Measurements from ENCODE around the gene HBEGF. TPM values are rescaled to one million over a fixed set of nuclear protein-coding genes. Genes with fewer than 3 reads are reported as not detected.

HBEGF gene
- total RNA-seq, 4 donors from 2014 or later, result 5.8 to 13.0 (median 12.6) TPM

DNA sequence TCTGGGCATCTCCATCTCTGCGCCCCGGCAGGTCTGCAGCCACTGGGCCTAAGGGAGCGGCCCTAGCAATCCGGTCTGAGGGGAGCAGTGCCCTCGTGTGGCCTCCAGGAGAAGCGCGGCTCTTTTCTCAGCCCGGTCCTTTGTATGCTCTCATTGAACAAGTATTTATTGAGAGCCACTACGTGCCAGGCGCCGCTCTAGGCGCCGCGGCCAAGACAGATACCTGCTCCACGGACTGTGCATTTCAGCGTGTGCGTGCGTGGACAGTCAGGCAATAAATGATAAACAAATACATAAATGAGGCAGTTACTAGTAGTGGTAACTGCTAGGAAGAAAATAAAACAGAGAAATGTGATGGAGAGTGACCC is 11.3 kb upstream of the HBEGF start:
- WGBS, 2 donors, result 1% methylated on average over 18 of the region's 18 CpGs
- peaks cover 0 to 10% of the 10 kb centered on the region in 2 donors for H3K4me1 ChIP-seq
- intact Hi-C loops (cut with DNase I), result loop anchor here (10.0 kb wide), 2 partner anchors 193 to 283 kb away; no protein-coding TSS in a partner anchor
- DNase-seq, result peak; percentile 82 to 85
- H3K27ac ChIP-seq, result no peak overlapping the region
- H3K9me3 ChIP-seq, result no peaks in the 10 kb centered on the region
- no peak overlapping the region for H3K4me3 ChIP-seq (replicated peaks in 1 of 3)
- H3K36me3 ChIP-seq, result no peaks in the 10 kb centered on the region
- TF ChIP-seq POLR2A (IDR thresholded peaks at IDR 0.05), result no peak
- TF ChIP-seq, protein P1, sequence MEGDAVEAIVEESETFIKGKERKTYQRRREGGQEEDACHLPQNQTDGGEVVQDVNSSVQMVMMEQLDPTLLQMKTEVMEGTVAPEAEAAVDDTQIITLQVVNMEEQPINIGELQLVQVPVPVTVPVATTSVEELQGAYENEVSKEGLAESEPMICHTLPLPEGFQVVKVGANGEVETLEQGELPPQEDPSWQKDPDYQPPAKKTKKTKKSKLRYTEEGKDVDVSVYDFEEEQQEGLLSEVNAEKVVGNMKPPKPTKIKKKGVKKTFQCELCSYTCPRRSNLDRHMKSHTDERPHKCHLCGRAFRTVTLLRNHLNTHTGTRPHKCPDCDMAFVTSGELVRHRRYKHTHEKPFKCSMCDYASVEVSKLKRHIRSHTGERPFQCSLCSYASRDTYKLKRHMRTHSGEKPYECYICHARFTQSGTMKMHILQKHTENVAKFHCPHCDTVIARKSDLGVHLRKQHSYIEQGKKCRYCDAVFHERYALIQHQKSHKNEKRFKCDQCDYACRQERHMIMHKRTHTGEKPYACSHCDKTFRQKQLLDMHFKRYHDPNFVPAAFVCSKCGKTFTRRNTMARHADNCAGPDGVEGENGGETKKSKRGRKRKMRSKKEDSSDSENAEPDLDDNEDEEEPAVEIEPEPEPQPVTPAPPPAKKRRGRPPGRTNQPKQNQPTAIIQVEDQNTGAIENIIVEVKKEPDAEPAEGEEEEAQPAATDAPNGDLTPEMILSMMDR (IDR thresholded peaks at IDR 0.05), result peak; percentile 77 to 95 (median 86)
- no peaks in the 10 kb centered on the region for H3K27me3 ChIP-seq

DNA sequence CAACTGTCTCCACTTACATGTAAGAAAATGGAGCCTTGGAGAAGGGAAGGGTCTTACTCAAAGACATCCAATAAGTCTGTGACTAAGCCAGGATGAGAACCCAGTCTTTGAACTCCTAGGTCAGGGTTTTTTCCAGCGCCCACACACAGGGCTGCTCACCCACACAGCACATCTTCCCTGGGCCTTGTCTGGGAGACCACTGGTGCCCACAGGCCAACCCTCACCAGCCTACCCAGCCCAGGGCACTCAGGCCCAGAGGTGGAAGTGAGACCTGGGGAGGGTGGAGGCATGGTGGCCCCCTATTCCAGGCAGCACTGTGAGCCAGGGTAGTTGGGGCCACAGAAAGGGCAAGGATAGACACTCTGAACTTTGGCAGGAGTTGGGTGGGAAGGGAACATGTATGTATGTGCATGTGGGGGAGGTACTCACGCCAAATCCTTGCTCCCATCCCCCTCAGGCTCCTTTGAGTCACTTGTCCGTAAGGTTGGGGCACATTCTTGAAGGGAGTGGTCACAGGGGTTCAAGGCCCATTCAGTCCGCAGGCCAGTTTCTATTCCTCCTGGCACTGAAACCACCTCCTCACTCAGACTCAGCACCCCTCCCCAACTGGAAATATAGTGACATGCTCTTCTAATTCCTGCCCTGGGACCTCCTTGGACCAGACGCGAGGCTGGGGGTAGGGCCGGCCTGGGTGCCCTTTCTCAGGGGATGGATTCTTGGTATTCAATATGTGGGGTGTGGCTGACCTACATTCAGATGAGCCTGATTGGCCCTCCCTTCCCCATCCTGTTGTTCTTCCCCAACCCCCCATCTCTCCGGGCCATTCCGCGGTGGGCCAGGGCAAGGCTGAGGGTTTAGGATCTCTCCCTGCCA is 10.7 kb upstream of the HBEGF start:
- H3K27ac ChIP-seq, result no peak overlapping the region
- intact Hi-C loops (cut with DNase I), result loop anchor here (10.0 kb wide), 2 partner anchors 192 to 282 kb away; no protein-coding TSS in a partner anchor
- H3K4me1 ChIP-seq, result peaks cover 0 to 10% of the 10 kb centered on the region in 2 donors
- no peak for DNase-seq
- H3K4me3 ChIP-seq (replicated peaks in 1 of 3), result no peak overlapping the region
- no peaks in the 10 kb centered on the region for H3K9me3 ChIP-seq
- no peaks in the 10 kb centered on the region for H3K36me3 ChIP-seq
- no peaks in the 10 kb centered on the region for H3K27me3 ChIP-seq
- TF ChIP-seq POLR2A (IDR thresholded peaks at IDR 0.05), result no peak
- TF ChIP-seq, protein P1 (IDR thresholded peaks at IDR 0.05), result no peak
- WGBS, 2 donors, result 36 to 40% methylated on average over 10 of the region's 10 CpGs

DNA sequence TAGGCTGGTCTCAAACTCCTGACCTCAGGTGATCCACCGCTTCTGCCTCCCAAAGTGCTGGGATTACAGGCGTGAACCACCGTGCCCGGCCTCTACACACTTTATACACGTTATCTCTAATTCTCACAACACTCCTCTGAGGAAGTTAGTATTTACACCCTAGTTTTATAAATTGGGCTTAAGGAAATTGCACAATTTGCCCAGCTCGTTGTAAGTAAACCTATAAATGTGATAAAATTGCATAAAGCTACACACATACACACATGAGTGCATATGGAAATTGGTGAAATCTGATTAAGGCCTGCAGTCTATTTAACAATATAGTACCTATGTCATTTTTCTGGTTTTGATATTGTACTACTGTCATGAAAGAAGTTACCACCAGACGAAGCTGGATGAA is 9.1 kb upstream of the HBEGF start:
- TF ChIP-seq, protein P1 (IDR thresholded peaks at IDR 0.05), result no peak
- TF ChIP-seq POLR2A (IDR thresholded peaks at IDR 0.05), result no peak
- Histone ChIP-seq H3K4me1 (peaks cover 4 to 10% of the 10 kb centered on the region in 2 donors), H3K27ac (no peak overlapping the region), H3K4me3 (replicated peaks in 1 of 3) (no peak overlapping the region), H3K9me3 (no peaks in the 10 kb centered on the region), H3K27me3 (no peaks in the 10 kb centered on the region), H3K36me3 (no peaks in the 10 kb centered on the region)
- no peak for DNase-seq
- WGBS, 2 donors, result 92 to 94% methylated on average over 7 of the region's 7 CpGs
- intact Hi-C loops (cut with DNase I), result loop anchor here (10.0 kb wide), 2 partner anchors 191 to 281 kb away; no protein-coding TSS in a partner anchor

DNA sequence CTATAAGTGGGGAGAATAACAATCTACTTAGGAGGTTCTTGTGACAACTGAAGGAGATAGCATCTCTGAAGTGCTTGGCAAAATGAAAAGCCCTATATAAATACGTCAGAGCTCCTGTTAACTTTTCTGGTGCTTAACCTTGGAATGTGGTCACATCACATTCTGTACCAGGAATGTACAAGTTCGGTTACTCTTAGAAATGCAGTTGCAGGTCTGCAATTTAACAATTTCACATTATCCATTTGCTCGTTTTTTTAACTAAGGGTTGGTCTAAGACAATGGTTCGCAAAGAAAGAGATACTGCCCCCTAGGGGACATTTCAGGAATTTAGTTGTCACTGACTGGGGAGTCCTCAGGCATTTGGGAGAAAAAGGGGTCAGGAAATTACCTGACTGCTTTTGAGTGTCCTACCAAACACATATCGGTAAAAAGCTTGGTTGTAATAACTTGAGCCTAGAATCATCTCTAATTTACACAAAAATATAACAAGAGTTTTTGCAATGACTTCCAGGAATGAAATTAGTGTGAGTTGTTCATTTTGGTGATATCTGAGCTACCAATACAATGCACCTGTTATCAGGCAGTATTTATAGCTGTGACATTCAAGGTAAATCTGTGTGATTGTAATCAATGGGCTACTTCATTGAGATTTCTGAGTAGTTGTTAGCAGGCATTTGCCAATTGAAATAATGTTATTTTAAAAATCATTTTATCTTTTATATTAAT is 5.4 kb upstream of the HBEGF start:
- TF ChIP-seq, protein P1 (IDR thresholded peaks at IDR 0.05), result peak; percentile 81 to 94 (median 88)
- peak in 1 of 2 donors; percentile 9 for TF ChIP-seq POLR2A (IDR thresholded peaks at IDR 0.05)
- DNase-seq, result peak; percentile 27 to 44
- Histone ChIP-seq H3K36me3 (no peaks in the 10 kb centered on the region), H3K27ac (peak overlapping the region in 1 of 3 donors; percentile 11), H3K4me3 (replicated peaks in 1 of 3) (no peak overlapping the region), H3K27me3 (no peaks in the 10 kb centered on the region), H3K9me3 (no peaks in the 10 kb centered on the region), H3K4me1 (peaks cover 11 to 16% of the 10 kb centered on the region in 2 donors)
- 3 to 4% methylated on average over 5 of the region's 5 CpGs for WGBS, 2 donors
- intact Hi-C loops (cut with DNase I), result loop anchor here (10.0 kb wide), 2 partner anchors 187 to 277 kb away; no protein-coding TSS in a partner anchor

Measured in thyroid gland (tissue), 4 donors.